ENCODE results near the gene OR2L2.
"Not testable (repeated sequence)": the region's sequence is repeated elsewhere in the genome, so short reads cannot be mapped to it uniquely, and the experiment has no call there.

OR2L2 gene, protein sequence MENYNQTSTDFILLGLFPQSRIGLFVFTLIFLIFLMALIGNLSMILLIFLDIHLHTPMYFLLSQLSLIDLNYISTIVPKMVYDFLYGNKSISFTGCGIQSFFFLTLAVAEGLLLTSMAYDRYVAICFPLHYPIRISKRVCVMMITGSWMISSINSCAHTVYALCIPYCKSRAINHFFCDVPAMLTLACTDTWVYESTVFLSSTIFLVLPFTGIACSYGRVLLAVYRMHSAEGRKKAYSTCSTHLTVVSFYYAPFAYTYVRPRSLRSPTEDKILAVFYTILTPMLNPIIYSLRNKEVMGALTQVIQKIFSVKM

DNA sequence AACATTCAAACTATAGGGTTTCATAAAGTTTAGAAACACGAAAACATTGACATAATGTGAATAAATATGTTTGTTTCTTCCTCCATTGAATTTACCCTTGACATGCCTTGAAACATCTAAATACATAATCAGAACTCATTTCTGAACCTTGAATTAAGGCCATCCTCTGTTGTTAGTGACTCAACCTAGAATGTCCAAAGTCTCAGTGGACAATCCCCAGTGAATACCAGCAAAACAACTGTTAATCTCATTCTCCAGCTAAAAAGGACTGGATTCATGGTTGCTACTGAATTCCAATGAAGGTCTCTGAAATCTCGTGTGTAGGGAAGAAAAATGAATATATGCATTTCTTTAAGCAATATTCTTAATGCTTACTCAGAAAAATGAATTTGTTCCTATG, at the start of gene OR2L2:
TSS of gene OR2L2 (plus strand) at position 301 of the 400 bp plus-strand sequence. CDS start 8,198 bp downstream, outside the sequence.
- no peak for DNase-seq (ENCODE audit: low read depth in 2 of 2)

DNA sequence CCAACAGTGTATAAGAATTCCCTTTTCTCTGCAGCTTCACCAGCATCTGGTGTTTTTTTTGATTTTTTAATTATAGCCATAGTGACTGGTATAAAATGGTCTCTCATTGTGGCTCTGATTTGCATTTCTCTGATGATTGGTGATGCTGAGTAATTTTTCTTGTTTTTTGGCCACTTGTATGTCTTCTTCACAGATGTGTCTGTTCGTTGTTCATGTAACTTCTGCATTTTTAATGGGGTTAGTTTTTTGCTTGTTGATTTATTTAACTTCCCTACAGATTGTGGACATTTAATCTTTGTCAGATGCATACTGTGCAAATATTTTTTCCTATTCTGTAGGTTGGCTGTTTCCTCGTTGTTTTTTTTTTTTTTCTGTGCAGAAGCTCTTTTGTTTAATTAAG, 36.9 kb upstream of the OR2L2 start:
- no peak for DNase-seq (ENCODE audit: low read depth in 2 of 2)

DNA sequence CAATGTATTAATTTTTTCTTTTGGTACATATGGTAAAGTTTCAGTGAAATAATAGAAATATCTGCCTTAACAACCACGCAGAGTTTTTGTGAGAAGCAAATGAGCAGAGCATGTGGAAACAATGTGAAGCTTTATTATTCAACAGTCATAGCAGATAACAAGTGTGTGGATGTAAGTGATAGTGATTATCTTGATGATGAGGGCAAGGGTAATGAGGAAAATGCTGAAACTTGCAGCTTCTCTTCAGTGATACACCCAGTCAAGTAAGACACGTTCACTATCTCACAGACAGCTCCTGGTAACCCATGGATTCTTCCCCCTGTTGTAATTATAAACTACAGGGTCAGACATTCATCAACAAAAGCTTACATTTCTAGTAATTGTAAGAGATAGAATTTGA, 31.1 kb upstream of the OR2L2 start:
- DNase-seq (ENCODE audit: low read depth in 2 of 2) = no peak

DNA sequence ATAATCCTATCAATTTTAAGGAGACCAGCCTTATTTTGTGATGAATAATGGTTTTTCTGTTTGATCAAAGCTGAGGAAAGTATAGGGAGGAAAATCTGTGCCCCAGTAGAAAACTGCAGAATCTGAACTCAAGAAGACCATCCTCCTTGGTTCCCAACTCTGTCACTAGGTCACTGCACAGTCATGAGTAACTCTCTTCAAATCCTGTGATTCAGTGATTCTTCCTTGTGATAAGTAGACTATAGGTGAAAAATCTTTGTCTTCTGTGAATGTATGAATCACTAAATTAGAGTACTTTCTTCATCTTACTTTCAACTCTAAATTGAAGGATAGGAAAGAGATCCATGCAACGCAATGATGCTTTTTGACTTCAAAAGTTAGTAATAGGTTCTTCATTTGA, 29.7 kb upstream of the OR2L2 start:
- no peak for DNase-seq (ENCODE audit: low read depth in 2 of 2)

DNA sequence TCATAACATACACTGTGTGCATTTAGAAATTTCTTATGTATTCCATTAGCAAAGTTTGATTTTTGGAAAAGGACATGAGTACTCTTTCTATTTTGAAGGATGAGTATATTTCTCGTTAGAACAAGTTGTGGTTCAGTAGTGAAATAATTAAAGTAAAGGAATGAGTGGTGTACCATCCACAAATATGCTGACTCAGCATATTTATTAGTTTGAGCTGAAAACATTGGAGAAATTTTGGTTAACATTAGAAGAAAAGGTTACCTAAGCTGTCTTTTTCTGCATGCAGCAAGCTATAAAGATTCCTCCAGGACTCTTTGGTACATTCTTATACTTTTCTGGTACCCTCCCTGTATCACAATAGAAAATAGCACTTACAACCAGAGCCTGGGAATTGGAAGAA, 22.1 kb upstream of the OR2L2 start:
- no peak for DNase-seq (ENCODE audit: low read depth in 2 of 2)

DNA sequence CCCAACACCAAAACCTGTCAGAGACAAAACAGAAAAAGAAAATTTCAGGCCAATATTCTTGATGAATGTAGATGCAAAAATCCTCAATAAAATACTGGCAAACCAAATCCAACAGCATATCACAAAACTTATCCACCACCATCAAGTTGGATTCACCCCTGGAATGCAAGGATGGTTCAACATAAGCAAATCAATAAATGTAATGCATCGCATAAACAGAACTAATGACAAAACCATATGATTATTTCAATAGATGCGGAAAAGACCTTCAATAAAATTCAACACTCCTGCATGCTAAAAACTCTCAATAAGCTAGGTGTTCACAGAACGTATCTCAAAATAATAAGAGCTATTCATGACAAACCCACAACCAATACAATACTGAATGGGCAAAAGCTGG, 20.2 kb upstream of the OR2L2 start:
- DNase-seq (ENCODE audit: low read depth in 2 of 2) = no peak

DNA sequence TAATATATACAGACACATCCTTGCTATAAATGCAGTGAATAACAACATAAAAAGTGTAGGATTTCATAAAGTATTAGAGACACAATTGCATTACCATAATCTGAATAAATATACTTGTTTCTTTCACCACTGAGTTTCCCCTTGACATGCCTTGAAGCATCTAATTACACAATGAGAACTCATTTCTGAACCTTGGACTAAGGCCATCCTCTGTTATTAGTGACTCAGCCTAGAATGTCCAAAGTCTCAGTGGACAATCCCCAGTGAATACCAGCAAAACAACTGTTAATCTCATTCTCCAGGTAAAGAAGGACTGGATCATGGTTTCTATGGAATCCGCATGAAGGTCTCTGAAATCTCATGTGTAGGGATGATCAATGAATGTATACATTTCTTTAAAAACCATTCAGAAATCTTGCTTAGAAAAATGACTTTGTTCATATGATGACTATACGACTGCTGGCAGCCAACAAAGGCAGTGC, 16.6 kb upstream of the OR2L2 start, which contains the start of gene OR2L5:
TSS of gene OR2L5 (plus strand) at position 432 of the 482 bp plus-strand sequence. CDS start 8,288 bp downstream, outside the sequence.
- DNase-seq (ENCODE audit: low read depth in 2 of 2) = no peak

DNA sequence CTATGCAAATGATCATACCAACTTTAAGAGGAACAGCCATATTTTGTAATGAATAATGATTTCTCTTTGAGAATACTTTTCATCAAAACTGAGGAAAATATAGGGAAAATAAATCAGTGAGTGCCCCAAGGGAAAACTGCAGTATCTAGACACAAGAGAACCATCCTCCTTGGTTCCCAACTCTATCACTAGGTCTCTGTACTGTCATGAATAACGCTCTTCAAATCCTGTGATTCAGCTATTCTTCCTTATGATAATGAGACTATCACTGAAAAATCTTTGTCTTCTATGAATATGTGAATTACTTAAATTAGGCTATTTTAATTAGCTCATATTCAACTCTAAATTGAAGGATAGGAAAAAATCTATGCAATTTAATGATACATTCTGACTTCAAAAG, 14.1 kb upstream of the OR2L2 start:
- DNase-seq (ENCODE audit: low read depth in 2 of 2) = no peak

DNA sequence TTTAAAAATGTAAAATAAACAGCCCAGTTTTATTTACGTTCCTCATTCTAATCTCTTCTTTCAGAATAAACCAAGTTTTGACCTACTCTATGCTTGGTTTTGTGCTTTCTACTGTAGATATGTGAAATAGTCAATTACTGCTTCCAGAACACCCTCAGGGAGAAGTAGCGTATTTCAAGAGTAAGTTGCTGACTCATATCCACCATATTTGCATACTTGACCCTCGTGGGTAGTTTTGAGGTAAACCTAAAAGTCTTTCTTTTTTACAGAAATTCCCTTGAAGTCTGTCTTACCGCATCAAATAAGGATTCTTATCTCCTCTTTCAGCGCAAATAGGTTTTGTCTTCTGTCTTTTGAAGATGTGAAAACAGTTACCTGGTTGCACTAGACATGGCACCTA, 15.3 kb downstream of the OR2L2 start:
- no peak for DNase-seq (ENCODE audit: low read depth in 2 of 2)

DNA sequence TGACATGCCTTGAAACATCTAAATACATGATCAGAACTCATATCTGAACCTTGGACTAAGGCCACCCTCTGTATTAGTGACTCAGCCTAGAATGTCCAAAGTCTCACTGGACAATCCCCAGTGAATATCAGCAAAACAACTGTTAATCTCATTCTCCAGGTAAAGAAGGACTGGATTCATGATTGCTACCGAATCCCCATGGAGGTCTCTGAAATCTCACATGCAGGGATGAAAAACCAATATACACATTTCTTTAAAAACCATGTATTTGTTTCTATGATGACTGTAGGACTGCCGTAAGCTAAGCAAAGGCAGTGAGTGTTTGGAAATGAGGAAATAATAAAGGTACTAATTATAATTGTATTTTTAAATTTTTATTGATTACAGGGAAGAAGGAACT, 16.7 kb downstream of the OR2L2 start, which contains the start of gene OR2L3:
TSS of gene OR2L3 (plus strand) at position 301 of the 400 bp plus-strand sequence. CDS start 13,846 bp downstream, outside the sequence.
- no peak for DNase-seq (ENCODE audit: low read depth in 2 of 2)

DNA sequence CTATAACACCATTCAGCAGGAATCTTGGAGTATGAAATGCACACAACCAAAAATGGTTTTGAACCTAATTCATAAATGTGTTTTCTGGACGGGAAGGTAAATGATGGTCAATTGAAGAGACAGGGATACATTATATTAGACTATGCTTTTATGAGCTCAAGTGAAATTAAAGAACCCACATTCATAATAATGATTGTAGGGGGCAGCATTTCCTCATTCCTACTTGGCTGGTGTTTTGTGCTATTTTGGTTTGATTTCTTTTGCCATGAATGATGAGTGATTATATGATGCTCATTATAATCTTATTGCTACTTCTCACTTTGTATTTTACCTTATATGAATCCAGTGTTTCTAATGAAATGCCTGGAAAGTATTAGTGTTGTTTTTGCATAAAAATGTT, 17.1 kb downstream of the OR2L2 start:
- no peak for DNase-seq (ENCODE audit: low read depth in 2 of 2)

DNA sequence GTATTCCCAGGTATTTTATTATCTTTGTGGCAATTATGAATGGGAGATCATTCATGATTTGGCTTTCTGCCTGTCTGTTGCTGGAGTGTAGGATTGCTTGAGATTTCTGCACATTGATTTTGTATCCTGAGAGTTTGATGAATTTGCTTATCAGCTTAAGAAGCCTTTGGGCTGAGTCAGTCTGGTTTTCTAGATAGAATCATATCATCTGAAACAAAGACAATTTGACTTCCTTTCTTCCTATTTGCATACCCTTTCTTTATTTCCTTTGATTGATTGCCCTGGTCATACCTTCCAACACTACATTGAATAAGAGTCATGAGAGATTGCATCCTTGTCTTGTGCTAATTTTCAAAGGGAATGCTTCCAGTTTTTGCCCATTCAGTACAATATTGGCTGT, 24.8 kb downstream of the OR2L2 start:
- no peak for DNase-seq (ENCODE audit: low read depth in 2 of 2)

DNA sequence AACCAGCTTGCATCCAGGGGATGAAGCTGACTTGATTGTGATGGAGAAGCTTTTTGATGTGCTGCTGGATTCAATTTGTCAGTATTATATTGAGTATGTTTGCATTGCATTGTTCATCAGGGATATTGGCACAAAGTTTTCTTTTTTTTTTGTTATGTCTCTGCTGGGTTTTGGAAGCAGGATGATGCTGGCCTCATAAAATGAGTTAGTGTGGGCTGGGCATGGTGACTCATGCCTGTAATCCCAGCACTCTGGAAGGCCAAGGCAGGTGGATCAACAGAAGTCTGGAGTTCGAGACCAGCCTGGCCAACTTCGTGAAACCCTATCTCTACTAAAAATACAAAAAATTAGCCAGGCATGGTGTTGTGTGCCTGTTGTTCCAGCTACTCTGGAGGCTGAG, 25.4 kb downstream of the OR2L2 start:
- no peak for DNase-seq (ENCODE audit: low read depth in 2 of 2)

DNA sequence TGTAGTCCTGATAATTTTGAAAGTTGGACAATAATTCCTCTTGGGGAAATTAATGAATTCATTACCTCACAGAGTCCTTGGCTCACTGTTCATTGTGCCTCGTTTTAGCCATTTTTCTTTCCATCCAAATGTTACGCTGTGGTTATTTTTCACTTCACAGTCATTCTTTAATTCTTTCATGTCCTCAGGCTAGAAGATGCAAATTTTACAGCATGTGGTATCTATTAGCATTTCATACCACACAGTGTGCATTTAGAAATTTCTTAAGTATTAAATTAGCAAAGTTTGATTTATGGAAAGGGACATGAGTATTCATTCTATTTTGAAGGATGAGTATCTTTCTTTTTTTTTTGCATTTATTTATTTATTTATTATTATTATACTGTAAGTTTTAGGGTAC, 35.2 kb downstream of the OR2L2 start:
- no peak for DNase-seq (ENCODE audit: low read depth in 2 of 2)

DNA sequence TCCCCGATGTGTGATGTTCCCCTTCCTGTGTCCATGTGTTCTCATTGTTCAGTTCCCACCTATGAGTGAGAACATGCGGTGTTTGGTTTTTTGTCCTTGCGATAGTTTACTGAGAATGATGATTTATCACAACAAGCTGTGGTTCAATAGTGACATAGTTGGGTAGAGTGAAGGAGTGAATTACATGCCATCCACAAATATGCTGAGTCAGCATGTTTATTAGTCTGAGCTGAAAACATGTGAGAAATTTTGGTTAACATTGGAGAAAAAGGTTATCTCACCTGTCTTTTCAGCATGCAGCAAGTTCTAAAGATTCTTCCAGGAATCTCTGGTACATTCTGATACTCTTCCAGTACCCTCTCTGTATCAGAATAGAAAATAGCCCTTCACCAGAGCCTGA, 35.7 kb downstream of the OR2L2 start:
- no peak for DNase-seq (ENCODE audit: low read depth in 2 of 2)

DNA sequence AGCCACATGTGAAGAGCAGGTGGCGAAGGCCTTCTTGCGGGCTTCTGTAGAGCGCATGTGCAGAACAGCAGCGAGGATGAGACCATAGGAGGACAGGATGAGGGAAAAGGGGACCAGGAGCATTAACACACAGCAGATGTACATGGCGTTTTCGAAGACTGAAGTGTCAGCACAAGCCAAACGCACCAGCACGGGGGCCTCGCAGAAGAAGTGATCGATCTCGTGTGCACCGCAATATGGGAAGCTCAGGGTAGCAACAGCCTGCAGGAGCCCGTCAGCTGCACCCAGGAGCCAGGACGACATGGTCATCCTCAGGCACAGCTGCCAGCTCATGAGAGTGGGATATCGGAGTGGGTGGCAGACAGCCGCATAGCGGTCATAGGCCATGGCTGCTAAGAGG, 54.0 kb downstream of the OR2L2 start:
- not testable (repeated sequence) for DNase-seq (ENCODE audit: low read depth in 2 of 2)

Measured in stimulated activated CD8-positive, alpha-beta memory T cell treated with anti-CD3 and anti-CD28 coated beads, Interleukin-15, amount 100 ng/mL, for 4 hours (primary cell).